Epithelial cell of proximal tubule (primary cell): Measurements from ENCODE around the gene ADI1. TPM values are rescaled to one million over a fixed set of nuclear protein-coding genes. Genes with fewer than 3 reads are reported as not detected.

Experiments used
- DNase-seq: peaks from one replicate; pipeline ENCODE4 v3.0.0-alpha.2; 2011; ENCODE audit warnings: low read depth
- H3K4me3 ChIP-seq: 2 replicates; pipeline ENCODE4 v1.5.1; 2011; ENCODE audit warnings: low read depth, mild to moderate bottlenecking, low read length
- CTCF ChIP-seq: conservative IDR thresholded peaks from 2 replicates; pipeline ENCODE4 v1.5.1; 2012; ENCODE audit warnings: low read depth, mild to moderate bottlenecking, low read length
- total RNA-seq: library from RNA; depleted of rRNA; stranded (reverse); fragments of >200 nt; gene quantifications from 2 replicates; pipeline ENCODE4 v1.2.3, GENCODE V29; 2015

ADI1 gene
- total RNA-seq, 1 donor from 2014 or later: 35.3 TPM

DNA sequence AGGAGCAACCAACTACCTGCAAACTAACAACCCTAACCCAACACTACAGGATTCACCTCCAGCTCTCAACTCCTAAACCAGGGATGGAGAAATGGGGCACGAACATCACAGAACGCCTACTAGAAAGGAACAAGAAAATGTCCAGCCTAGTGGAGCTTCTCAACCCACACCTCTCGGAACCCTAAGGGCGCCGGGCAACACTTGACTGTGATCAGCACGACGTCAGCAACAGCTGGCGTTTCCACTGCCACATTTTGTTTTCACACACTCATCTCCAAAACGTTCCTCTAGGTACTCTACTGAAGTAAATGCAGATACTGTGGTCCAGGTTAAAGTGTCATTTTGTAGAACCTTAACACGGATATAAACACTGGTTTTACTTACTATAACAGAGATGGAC is 34.6 kb upstream of the ADI1 start:
- H3K4me3 ChIP-seq: no peak overlapping the region
- DNase-seq: no peak
- no peak for TF ChIP-seq CTCF

- no peak for DNase-seq
- no peak for TF ChIP-seq CTCF
Measured at GRCh38 chr2:3547915-3548314, 28.6 kb upstream of the ADI1 start.

GRCh38 chr2:3545788-3546478 is 26.6 kb upstream of the ADI1 start:
- no peak overlapping the region for H3K4me3 ChIP-seq
- DNase-seq: no peak
- no peak for TF ChIP-seq CTCF

More at GRCh38 chr2:3547915-3548314, 28.6 kb upstream of the ADI1 start:
- no peak overlapping the region for H3K4me3 ChIP-seq

- no peak for DNase-seq
- no peak for TF ChIP-seq CTCF
- H3K4me3 ChIP-seq: no peak overlapping the region
Measured at GRCh38 chr2:3543023-3543683, 23.8 kb upstream of the ADI1 start.

DNA sequence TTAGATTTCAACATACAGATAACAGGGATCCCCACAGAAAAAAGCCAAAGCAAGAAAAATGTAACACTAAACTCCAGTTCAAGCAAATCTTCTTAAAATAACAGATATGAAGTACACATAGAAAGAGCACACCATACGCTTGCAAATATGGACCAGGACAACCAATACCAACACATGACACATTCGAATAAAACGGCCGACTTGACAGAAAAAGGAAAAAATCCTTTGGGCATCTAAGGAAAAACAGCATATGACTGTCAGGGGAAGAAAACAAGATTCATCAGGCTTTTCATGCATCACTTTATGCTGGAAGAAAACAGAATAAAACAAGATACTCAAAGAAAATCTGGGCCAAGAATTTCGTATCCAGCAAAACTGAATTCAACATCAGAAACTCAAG is 22.8 kb upstream of the ADI1 start:
- no peak for TF ChIP-seq CTCF
- DNase-seq: no peak
- H3K4me3 ChIP-seq: no peak overlapping the region

DNA sequence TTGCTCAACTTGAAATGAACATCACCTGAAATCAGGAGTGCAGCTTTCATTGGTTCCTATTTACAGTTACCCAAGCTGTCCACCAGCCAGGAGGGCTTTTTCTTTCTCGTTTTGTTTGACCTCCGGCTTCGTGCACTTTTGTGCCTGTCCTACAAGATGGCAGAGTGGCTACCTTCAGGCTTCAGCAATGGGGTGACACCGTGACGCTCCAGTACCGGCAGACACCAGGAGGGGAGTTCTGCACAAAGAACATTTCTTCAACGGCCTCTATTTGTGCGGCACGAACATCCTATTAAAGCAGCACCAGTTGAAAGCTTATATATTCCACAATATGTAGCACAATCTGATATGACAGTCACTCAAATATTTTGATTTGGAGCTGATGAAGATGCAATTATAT is 20.5 kb upstream of the ADI1 start:
- no peak for DNase-seq
- no peak for TF ChIP-seq CTCF
- no peak overlapping the region for H3K4me3 ChIP-seq
